GM13977 (cell line): ENCODE results near the gene PCYT2.

Experiments used
- DNase-seq: peaks from one replicate; pipeline ENCODE4 v3.0.0; 2012; ENCODE audit warnings: low spot score
- in situ Hi-C: fragments of 300-500 bp; cut with MboI; formaldehyde crosslinking; loops from one replicate; pipeline ENCODE4 v1.12.0; 2022; ENCODE audit warnings: low sequenced_read_pairs, low pct_unique_long_range_greater_than_20kb, mixed read lengths, inconsistent platforms; ENCODE audit not compliant: unreplicated experiment
- TF ChIP-seq, protein P1 (sequence below): IDR thresholded peaks from 2 replicates; pipeline ENCODE4 v1.5.1; 2012; ENCODE audit warnings: mild to moderate bottlenecking, control low read depth; ENCODE audit not compliant: insufficient read depth; ENCODE audit errors: extremely low read depth, missing control alignments

The PCYT2 gene

DNA sequence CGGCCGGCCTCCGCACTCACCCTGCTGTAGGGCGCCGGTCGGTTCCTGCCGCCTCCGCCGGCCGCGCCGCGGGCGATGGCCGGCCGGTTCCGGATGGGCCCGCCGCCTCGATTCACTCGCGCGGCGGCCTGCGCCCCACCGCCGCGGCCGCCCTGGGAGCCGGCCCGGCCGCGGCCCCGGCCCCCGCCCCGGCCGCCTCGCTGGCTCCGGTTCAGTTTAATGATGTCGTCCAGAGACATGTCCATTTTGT is 20.0 kb downstream of the PCYT2 start:
- DNase-seq = no peak
- TF ChIP-seq, protein P1, sequence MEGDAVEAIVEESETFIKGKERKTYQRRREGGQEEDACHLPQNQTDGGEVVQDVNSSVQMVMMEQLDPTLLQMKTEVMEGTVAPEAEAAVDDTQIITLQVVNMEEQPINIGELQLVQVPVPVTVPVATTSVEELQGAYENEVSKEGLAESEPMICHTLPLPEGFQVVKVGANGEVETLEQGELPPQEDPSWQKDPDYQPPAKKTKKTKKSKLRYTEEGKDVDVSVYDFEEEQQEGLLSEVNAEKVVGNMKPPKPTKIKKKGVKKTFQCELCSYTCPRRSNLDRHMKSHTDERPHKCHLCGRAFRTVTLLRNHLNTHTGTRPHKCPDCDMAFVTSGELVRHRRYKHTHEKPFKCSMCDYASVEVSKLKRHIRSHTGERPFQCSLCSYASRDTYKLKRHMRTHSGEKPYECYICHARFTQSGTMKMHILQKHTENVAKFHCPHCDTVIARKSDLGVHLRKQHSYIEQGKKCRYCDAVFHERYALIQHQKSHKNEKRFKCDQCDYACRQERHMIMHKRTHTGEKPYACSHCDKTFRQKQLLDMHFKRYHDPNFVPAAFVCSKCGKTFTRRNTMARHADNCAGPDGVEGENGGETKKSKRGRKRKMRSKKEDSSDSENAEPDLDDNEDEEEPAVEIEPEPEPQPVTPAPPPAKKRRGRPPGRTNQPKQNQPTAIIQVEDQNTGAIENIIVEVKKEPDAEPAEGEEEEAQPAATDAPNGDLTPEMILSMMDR = no peak
- in situ Hi-C loops = no loop called here

DNA sequence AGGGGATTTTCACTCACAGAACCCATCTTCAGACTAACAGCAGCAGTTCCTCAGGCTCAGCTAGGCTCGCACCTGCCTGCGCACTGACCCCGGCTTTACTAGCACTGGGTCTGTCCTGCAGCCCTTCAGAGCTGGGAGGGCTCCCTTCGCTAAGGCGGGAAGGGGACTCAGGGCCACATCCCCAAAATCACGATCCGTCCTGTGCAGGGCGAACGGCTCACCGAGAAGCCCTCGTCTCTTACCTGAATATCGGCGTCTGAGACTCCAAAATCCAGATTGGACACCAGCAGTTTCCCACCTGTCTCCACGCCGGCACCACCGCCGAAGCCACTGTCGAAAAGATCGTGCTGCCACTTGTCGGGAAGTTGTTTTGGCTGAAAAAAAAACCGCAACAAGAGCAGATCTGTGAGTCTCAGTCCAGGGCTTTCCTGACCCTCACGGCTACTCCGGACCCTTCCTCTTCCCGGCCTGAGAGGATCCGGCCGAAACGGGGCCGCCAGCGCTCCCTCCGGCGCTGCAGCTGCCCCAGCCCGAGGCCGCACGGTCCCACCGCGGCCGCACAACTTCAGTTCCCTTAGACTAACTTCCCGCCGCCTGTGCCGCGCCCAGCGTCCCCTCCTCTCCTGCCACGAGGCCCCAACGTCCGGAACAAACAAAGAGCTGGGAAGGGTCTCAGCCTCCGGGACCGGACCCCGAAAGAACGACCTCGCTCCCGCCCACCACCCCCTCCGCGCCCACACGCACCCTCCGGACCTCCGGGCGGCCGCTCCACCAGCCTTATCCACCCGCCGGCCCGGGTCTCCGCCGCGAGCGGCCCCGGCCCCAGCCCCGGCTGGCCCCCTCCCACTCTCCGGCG is 20.5 kb downstream of the PCYT2 start:
- TF ChIP-seq, protein P1 = no peak
- no peak for DNase-seq
- in situ Hi-C loops = no loop called here

DNA sequence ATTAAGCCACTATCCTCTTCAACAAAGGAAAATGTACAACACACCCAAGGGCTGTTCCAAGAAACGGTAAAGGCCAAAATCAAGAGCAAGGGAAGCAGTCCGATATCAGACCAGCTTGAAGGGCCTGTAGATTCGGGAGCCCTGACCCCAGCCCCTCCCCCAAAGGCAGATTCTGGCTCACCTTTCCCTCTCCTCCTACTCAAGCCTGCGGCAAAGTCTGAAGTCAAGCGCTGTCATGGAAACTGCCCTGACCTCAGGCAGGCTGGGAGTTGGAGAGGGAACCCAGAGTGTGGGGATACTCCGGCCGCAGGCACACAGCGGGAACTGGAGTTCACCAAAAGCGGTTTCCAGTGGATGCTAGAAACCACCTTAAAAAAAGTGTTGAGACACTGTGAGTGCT is 21.6 kb downstream of the PCYT2 start:
- DNase-seq = no peak
- in situ Hi-C loops = no loop called here
- TF ChIP-seq, protein P1 = no peak

DNA sequence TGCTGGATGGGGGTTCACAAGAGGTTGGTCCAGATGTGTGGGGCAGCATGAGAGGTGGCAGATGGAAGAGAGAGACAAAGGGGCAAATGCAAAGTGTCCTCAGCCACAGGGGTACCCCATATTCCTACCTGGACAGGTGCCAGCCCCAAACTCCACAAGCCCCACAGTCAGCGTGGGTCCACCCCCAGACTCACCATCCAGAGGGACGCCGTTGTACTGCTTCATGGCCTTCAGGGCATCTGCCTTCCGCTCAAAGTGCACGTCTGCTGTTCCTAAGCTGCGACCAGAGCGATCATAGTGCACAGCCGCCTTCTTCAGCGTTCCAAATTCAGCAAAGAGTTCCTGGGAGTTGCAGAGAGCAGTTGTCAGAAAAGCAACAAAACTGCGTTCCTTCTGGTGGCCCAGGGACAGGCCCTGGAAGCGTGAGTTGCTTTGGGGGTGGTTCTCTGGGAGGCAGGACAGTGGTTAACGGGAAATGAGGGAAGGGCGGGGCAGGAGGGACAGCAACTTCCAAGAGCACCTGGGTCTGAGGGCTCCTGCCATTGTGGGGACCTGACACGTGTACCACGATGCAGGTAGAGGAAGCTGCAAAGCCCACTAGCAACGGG is 22.1 kb downstream of the PCYT2 start:
- in situ Hi-C loops = no loop called here
- DNase-seq = no peak
- TF ChIP-seq, protein P1 = no peak

DNA sequence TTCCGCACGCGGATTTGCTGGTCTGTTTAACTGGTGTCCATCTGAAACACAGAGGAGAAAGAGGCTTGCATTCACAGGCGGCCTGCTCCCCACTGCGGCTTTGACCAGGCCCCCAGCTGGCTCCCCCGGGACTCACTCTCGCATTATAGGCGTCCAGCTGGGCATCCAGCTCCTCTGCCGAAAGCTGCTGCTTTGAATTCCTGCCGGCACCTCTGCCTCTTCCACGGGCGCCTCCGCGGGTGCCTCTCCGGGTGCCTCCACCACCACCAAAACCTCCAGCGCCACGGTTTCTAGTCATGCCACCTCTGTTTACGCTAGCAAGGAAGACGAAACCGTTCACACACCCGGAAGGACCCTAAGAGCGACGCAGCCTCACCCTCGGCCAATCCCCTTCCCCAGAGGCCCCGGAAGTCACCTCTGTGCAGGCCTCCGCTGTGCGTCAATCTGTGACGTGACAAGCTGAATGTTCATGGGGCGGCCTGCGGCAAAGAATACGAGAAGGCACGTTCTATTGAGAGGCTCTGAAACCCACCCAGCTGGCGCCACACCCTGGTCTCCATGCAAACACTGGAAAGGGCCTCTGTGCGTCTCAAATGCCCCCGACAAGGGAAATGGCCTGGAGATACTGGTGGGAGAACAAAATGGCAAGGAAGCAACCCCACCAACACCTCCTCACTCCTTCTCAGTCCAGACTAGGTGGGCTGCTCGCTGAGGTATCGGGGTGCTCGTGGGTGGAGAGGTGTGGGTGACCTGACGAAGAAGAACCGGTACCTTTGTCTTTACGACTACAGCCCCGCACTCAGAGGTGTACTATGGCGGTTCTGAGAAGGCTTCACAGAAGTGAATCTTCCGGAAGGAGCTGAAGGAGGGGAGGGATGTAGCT is 22.9 kb downstream of the PCYT2 start:
- TF ChIP-seq, protein P1 = no peak
- DNase-seq = no peak
- in situ Hi-C loops = no loop called here

DNA sequence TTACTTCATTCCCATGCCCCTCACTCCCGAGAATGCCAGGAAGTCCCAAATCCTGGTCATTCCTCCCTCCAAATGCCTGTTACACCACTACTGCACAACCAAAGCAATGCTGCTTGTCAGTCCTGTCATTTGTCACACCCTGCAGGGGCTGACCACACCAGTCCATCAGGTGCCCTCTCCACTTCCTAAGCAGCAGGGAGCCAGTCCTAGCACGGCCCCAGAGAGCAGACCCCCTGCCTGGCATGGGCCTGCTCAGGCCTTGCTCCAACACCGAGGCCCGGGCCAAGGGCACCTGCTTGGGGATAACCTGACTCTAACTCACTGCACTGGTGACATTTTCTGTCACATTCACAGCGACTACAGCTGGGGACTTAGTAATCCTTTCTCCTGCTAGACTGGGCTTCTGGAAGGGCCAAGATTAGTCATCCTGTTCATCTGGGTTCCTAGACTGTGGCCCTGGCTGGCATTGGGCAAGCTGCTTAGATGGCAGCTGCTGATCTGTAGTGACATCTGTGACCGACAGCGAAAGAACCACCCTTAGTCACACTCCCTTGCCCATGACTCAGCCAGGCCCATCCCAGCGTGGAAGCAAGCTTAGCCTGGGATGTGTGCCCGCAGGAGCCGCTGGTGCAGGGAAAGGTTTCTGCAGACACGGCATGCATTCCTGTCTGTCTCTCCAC is 25.2 kb downstream of the PCYT2 start:
- in situ Hi-C loops = no loop called here
- TF ChIP-seq, protein P1 = no peak
- no peak for DNase-seq
